ENCODE measurements around the gene TANGO6.

The TANGO6 gene

GRCh38 chr16:68843482-68844210 is at the start of gene TANGO6:
TSS of gene TANGO6 (plus strand) at chr16:68843531. CDS start at chr16:68843618, 87 bp downstream.
- Histone ChIP-seq H3K27ac (peak within 1 kb of the TSS; percentile 72 to 96 (median 90)), H3K4me3 (peak within 1 kb of the TSS; percentile 70 to 94 (median 81))

- H3K4me3 ChIP-seq, result no peak overlapping the region
- H3K27ac ChIP-seq, result peak overlapping the region in 14 of 21 experiments; percentile 7 to 70 (median 50)
These were observed 44.9 kb upstream of the TANGO6 start for GRCh38 chr16:68798398-68798797.

GRCh38 chr16:68800257-68800875 is 43.0 kb upstream of the TANGO6 start:
- Histone ChIP-seq H3K4me3 (no peak overlapping the region), H3K27ac (peak overlapping the region in 4 of 21 experiments; percentile 4 to 70 (median 35))

- Histone ChIP-seq H3K4me3 (no peak overlapping the region), H3K27ac (no peak overlapping the region)
These were observed 41.1 kb upstream of the TANGO6 start for GRCh38 chr16:68802190-68802589.

- H3K4me3 ChIP-seq, result no peak overlapping the region
- no peak overlapping the region for H3K27ac ChIP-seq
These were observed 36.9 kb upstream of the TANGO6 start for GRCh38 chr16:68806422-68806821.

- no peak overlapping the region for H3K27ac ChIP-seq
- H3K4me3 ChIP-seq, result no peak overlapping the region
These were observed 36.4 kb upstream of the TANGO6 start for GRCh38 chr16:68806981-68807380.

GRCh38 chr16:68814516-68814915 is 28.8 kb upstream of the TANGO6 start:
- H3K27ac ChIP-seq, result no peak overlapping the region

GRCh38 chr16:68823401-68824135 is 19.8 kb upstream of the TANGO6 start:
- peak overlapping the region in 7 of 21 experiments; percentile 17 to 64 (median 47) for H3K27ac ChIP-seq

More at GRCh38 chr16:68814516-68814915, 28.8 kb upstream of the TANGO6 start:
- H3K4me3 ChIP-seq, result no peak overlapping the region

GRCh38 chr16:68825427-68825826 is 17.9 kb upstream of the TANGO6 start:
- Histone ChIP-seq H3K27ac (no peak overlapping the region), H3K4me3 (no peak overlapping the region)

More at GRCh38 chr16:68823401-68824135, 19.8 kb upstream of the TANGO6 start:
- H3K4me3 ChIP-seq, result no peak overlapping the region

GRCh38 chr16:68826652-68827051 is 16.7 kb upstream of the TANGO6 start:
- H3K4me3 ChIP-seq, result no peak overlapping the region

GRCh38 chr16:68833251-68833650 is 10.1 kb upstream of the TANGO6 start:
- Histone ChIP-seq H3K27ac (no peak overlapping the region), H3K4me3 (no peak overlapping the region)

More at GRCh38 chr16:68826652-68827051, 16.7 kb upstream of the TANGO6 start:
- no peak overlapping the region for H3K27ac ChIP-seq

GRCh38 chr16:68834550-68834949 is 8.8 kb upstream of the TANGO6 start:
- Histone ChIP-seq H3K27ac (no peak overlapping the region), H3K4me3 (no peak overlapping the region)

GRCh38 chr16:68835970-68836369 is 7.4 kb upstream of the TANGO6 start:
- Histone ChIP-seq H3K4me3 (no peak overlapping the region), H3K27ac (no peak overlapping the region)

- Histone ChIP-seq H3K4me3 (no peak overlapping the region), H3K27ac (no peak overlapping the region)
These were observed 3.5 kb upstream of the TANGO6 start for GRCh38 chr16:68839831-68840230.

GRCh38 chr16:68842964-68843481 is 308 bp upstream of the TANGO6 start:
- peak overlapping the region in 19 of 21 experiments; percentile 79 to 96 (median 90) for H3K27ac ChIP-seq
- peak overlapping the region; percentile 70 to 94 (median 81) for H3K4me3 ChIP-seq

- Histone ChIP-seq H3K4me3 (peak overlapping the region; percentile 70 to 94 (median 81)), H3K27ac (peak overlapping the region in 18 of 21 experiments; percentile 79 to 96 (median 91))
These were observed 857 bp downstream of the TANGO6 start for GRCh38 chr16:68844211-68844564.

- no peak overlapping the region for H3K27ac ChIP-seq
- H3K4me3 ChIP-seq, result no peak overlapping the region
These were observed 5.5 kb downstream of the TANGO6 start for GRCh38 chr16:68848786-68849185.

GRCh38 chr16:68850481-68850880 is 7.2 kb downstream of the TANGO6 start:
- Histone ChIP-seq H3K27ac (no peak overlapping the region), H3K4me3 (no peak overlapping the region)

GRCh38 chr16:68851601-68852000 is 8.3 kb downstream of the TANGO6 start:
- no peak overlapping the region for H3K27ac ChIP-seq
- no peak overlapping the region for H3K4me3 ChIP-seq

- Histone ChIP-seq H3K27ac (no peak overlapping the region), H3K4me3 (no peak overlapping the region)
These were observed 14.1 kb downstream of the TANGO6 start for GRCh38 chr16:68857479-68857878.

All from skin epidermis (tissue), 12 donors.